Measurements from ENCODE around the gene AVPI1.

The AVPI1 gene

GRCh38 chr10:97718659-97719142, 31.7 kb upstream of the AVPI1 start:
- Histone ChIP-seq H3K4me3 (ENCODE audit: low read depth, low read length) (no peak overlapping the region), H3K9me3 (ENCODE audit: control insufficient read depth, insufficient read depth, low read depth, low read length) (no peaks in the 10 kb centered on the region), H3K4me1 (ENCODE audit: control insufficient read depth, insufficient read depth, low read length) (peaks cover 18% of the 10 kb centered on the region), H3K27ac (ENCODE audit: extremely low read depth, low read depth, low read length) (no peak overlapping the region), H3K36me3 (ENCODE audit: control insufficient read depth in 2 of 2, insufficient read depth in 1 of 2, low read length in 2 of 2) (peaks cover 7 to 21% of the 10 kb centered on the region in 2 experiments; a peak in 2 of 3 replicates)
- POLR2A ChIA-PET, result interaction anchor here (0.6 to 2.6 kb wide), 4 partner anchors 16 to 46 kb away, joined by 3 to 10 read pairs (median 3); partner anchors contain the start of genes AVPI1 and ZFYVE27
- TF ChIP-seq, protein P1, sequence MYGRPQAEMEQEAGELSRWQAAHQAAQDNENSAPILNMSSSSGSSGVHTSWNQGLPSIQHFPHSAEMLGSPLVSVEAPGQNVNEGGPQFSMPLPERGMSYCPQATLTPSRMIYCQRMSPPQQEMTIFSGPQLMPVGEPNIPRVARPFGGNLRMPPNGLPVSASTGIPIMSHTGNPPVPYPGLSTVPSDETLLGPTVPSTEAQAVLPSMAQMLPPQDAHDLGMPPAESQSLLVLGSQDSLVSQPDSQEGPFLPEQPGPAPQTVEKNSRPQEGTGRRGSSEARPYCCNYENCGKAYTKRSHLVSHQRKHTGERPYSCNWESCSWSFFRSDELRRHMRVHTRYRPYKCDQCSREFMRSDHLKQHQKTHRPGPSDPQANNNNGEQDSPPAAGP (tag by site-specific recombination; IDR thresholded peaks at IDR 0.05), result peak; percentile 19; the same call in 1 of the 2 replicates
- TF ChIP-seq ZBTB8A (tag by site-specific recombination; IDR thresholded peaks at IDR 0.05), result peak; percentile 53
- peak; percentile 74 for TF ChIP-seq KLF1 (tag by site-specific recombination; IDR thresholded peaks at IDR 0.05)
- no peak for TF ChIP-seq FEZF1 (tag by site-specific recombination; IDR thresholded peaks at IDR 0.05)
- TF ChIP-seq ZNF335 (tag by site-specific recombination; conservative IDR thresholded peaks at IDR 0.05), result 0 out of 2 replicates have a peak, but pooled peaks have one; percentile 26
- TF ChIP-seq KLF9 (tag by site-specific recombination; IDR thresholded peaks at IDR 0.05; ENCODE audit: low read depth), result peak; percentile 56; the same call in 1 of the 2 replicates
- CTCF ChIA-PET, result interaction anchor here (0.6 to 20.4 kb wide), 5 partner anchors 9 to 282 kb away, joined by 3 to 487 read pairs (median 8); partner anchors contain the start of gene ZFYVE27

DNA sequence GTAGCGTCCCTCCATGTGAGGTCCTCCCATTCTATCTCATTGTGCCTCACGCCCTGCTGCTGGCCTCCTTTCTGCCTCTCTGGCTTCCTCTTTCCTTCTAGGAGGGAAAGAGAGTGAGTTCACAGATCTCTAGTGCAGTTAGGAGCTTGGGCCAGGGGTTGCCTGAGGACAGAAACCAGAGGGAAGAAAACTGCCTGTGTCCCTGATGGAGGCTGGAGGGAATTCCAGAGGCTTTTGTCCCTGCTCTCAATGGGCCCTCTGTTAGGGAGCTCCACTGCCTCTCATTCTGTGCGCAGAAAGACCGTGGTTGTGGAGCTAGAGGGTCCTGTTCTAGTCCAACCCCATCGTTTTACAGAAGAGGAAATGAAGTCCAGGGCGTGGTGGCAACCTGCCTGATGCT, 31.1 kb upstream of the AVPI1 start:
- Histone ChIP-seq H3K4me3 (ENCODE audit: low read depth, low read length) (no peak overlapping the region), H3K9me3 (ENCODE audit: control insufficient read depth, insufficient read depth, low read depth, low read length) (no peaks in the 10 kb centered on the region), H3K36me3 (ENCODE audit: control insufficient read depth in 2 of 2, insufficient read depth in 1 of 2, low read length in 2 of 2) (peaks cover 7 to 21% of the 10 kb centered on the region in 2 experiments; a peak in 2 of 3 replicates), H3K27ac (ENCODE audit: extremely low read depth, low read depth, low read length) (no peak overlapping the region), H3K4me1 (ENCODE audit: control insufficient read depth, insufficient read depth, low read length) (peaks cover 18% of the 10 kb centered on the region)
- ChIA-PET POLR2A (interaction anchor here (0.9 to 2.6 kb wide), 4 partner anchors 18 to 35 kb away, joined by 3 to 10 read pairs (median 6); partner anchors contain the start of genes AVPI1 and ZFYVE27), CTCF (interaction anchor here (1.0 to 20.4 kb wide), 4 partner anchors 8 to 32 kb away, joined by 3 to 487 read pairs (median 21); partner anchors contain the start of gene ZFYVE27)
- TF ChIP-seq SP3 (tag by site-specific recombination; IDR thresholded peaks at IDR 0.05), result no peak
- no peak for TF ChIP-seq ZNF24 (tag by site-specific recombination; IDR thresholded peaks at IDR 0.05)
- TF ChIP-seq ZBTB20 (tag by site-specific recombination; IDR thresholded peaks at IDR 0.05), result no peak
- no peak for TF ChIP-seq ZNF366 (tag by site-specific recombination; conservative IDR thresholded peaks at IDR 0.05)
- TF ChIP-seq ZNF529 (tag by site-specific recombination; IDR thresholded peaks at IDR 0.05; ENCODE audit: insufficient replicate concordance), result no peak
- no peak for TF ChIP-seq ZNF518A (tag by site-specific recombination; conservative IDR thresholded peaks at IDR 0.05; ENCODE audit: low read depth)
- no peak for TF ChIP-seq ZNF580 (tag by site-specific recombination; IDR thresholded peaks at IDR 0.05)
- TF ChIP-seq MZF1 (tag by site-specific recombination; IDR thresholded peaks at IDR 0.05; ENCODE audit: borderline replicate concordance), result no peak
- no peak for TF ChIP-seq ZNF596 (tag by site-specific recombination; IDR thresholded peaks at IDR 0.05)
- no peak for TF ChIP-seq ZNF624 (tag by site-specific recombination; IDR thresholded peaks at IDR 0.05)
- TF ChIP-seq OSR2 (tag by site-specific recombination; IDR thresholded peaks at IDR 0.05), result no peak
- no peak for TF ChIP-seq ZNF521 (tag by site-specific recombination; IDR thresholded peaks at IDR 0.05)
- no peak for TF ChIP-seq TRIM28 (IDR thresholded peaks at IDR 0.05; ENCODE audit: borderline replicate concordance, low read length)
- TF ChIP-seq ZNF19 (tag by site-specific recombination; IDR thresholded peaks at IDR 0.05; ENCODE audit: low read depth), result no peak
- no peak for TF ChIP-seq ZNF184 (tag by site-specific recombination; IDR thresholded peaks at IDR 0.05)
- no peak for TF ChIP-seq ZNF514 (tag by site-specific recombination; IDR thresholded peaks at IDR 0.05)

Data from HEK293 (cell line).